HTR-8/SVneo (cell line): ENCODE data around the gene MYLK2.
A peak's percentile ranks its signal among the peaks of the same experiment; 100 is the strongest.

Source experiments
- DNase-seq: peaks from one replicate; pipeline ENCODE4 v3.0.0; 2011; ENCODE audit warnings: low spot score, mixed read lengths; ENCODE audit not compliant: insufficient read length
- FAIRE-seq: peaks from 2 replicates; lab custom pipeline; 2011; peaks lifted over from hg19 to GRCh38; lab: Jason Lieb, UNC

Gene MYLK2

GRCh38 chr20:31848088-31848999 is 29.2 kb downstream of the MYLK2 start:
- FAIRE-seq (no peak), DNase-seq (no peak)

GRCh38 chr20:31849306-31849930 is 30.3 kb downstream of the MYLK2 start:
- FAIRE-seq (no peak), DNase-seq (no peak)

- FAIRE-seq (no peak), DNase-seq (no peak)
Measured at GRCh38 chr20:31851240-31851955, 32.2 kb downstream of the MYLK2 start.

GRCh38 chr20:31853481-31853880 is 34.3 kb downstream of the MYLK2 start:
- no peak for FAIRE-seq
- DNase-seq, result no peak

GRCh38 chr20:31856516-31856915 is 37.4 kb downstream of the MYLK2 start:
- FAIRE-seq (no peak), DNase-seq (no peak)

- FAIRE-seq (no peak), DNase-seq (no peak)
Measured at GRCh38 chr20:31857861-31858759, 39.0 kb downstream of the MYLK2 start.

GRCh38 chr20:31858760-31859083 is 39.6 kb downstream of the MYLK2 start:
- FAIRE-seq (no peak), DNase-seq (no peak)

GRCh38 chr20:31859266-31859997 is 40.3 kb downstream of the MYLK2 start:
- DNase-seq (no peak), FAIRE-seq (no peak)

GRCh38 chr20:31859998-31860380 is 40.8 kb downstream of the MYLK2 start:
- FAIRE-seq (no peak), DNase-seq (no peak)

- DNase-seq (no peak), FAIRE-seq (peak; percentile 4)
Measured at GRCh38 chr20:31860390-31861134, 41.4 kb downstream of the MYLK2 start.

GRCh38 chr20:31861135-31861384 is 41.9 kb downstream of the MYLK2 start:
- DNase-seq, result no peak
- FAIRE-seq, result no peak

GRCh38 chr20:31861385-31862156 is 42.4 kb downstream of the MYLK2 start:
- peak; percentile 76 for FAIRE-seq
- peak; percentile 79 for DNase-seq

- FAIRE-seq (no peak), DNase-seq (no peak)
Measured at GRCh38 chr20:31862157-31862470, 43.0 kb downstream of the MYLK2 start.

- FAIRE-seq, result no peak
- DNase-seq, result no peak
Measured at GRCh38 chr20:31862506-31862905, 43.4 kb downstream of the MYLK2 start.

- DNase-seq (no peak), FAIRE-seq (no peak)
Measured at GRCh38 chr20:31863296-31864085, 44.3 kb downstream of the MYLK2 start.

GRCh38 chr20:31864521-31865400 is 45.6 kb downstream of the MYLK2 start:
- FAIRE-seq, result no peak
- no peak for DNase-seq

GRCh38 chr20:31866221-31866620 is 47.1 kb downstream of the MYLK2 start:
- no peak for DNase-seq
- peak; percentile 9 for FAIRE-seq
